Skeletal muscle tissue (tissue), 4 donors: ENCODE measurements around the gene BEX1. TPM values are rescaled to one million over a fixed set of nuclear protein-coding genes. Genes with fewer than 3 reads are reported as not detected.

ENCODE experiments used
- H3K27ac ChIP-seq: one replicate; pipeline ENCODE4 v1.7.0; 2013; ENCODE audit warnings: mild to moderate bottlenecking, low read depth, low read length, inconsistent platforms
- H3K27me3 ChIP-seq, 3 donors: one replicate each; pipeline ENCODE4 v1.7.0; 2013; ENCODE audit warnings: low read length in 3 of 3; ENCODE audit not compliant: control insufficient read depth in 3 of 3, insufficient read depth in 3 of 3
- H3K36me3 ChIP-seq, 3 donors: one replicate each; pipeline ENCODE4 v1.7.0; 2013; ENCODE audit warnings: low read length in 3 of 3; ENCODE audit not compliant: control insufficient read depth in 3 of 3, insufficient read depth in 3 of 3
- H3K4me1 ChIP-seq, 3 donors: one replicate each; pipeline ENCODE4 v1.7.0; 2013; ENCODE audit warnings: low read length in 3 of 3, mild to moderate bottlenecking in 3 of 3; ENCODE audit not compliant: control insufficient read depth in 3 of 3, insufficient read depth in 3 of 3
- H3K4me3 ChIP-seq, 3 donors: one replicate each; pipeline ENCODE4 v1.7.0; 2013; ENCODE audit warnings: low read length in 3 of 3
- H3K9ac ChIP-seq, 3 donors: one replicate each; pipeline ENCODE4 v1.7.0; 2013; ENCODE audit warnings: low read length in 3 of 3, mild to moderate bottlenecking in 3 of 3, moderate library complexity in 2 of 3, low read depth in 1 of 3
- H3K9me3 ChIP-seq, 3 donors: one replicate each; pipeline ENCODE4 v1.7.0; 2013; ENCODE audit warnings: low read length in 3 of 3; ENCODE audit not compliant: control insufficient read depth in 3 of 3
- total RNA-seq: library from RNA; depleted of rRNA; stranded (reverse); fragments of >200 nt; gene quantifications from one replicate; pipeline ENCODE4 v1.2.3, GENCODE V29; 2014
- donor health status: Osteomylitis.

Gene BEX1
- total RNA-seq, 1 donor from 2014 or later = 1.0 TPM

- Histone ChIP-seq H3K4me3 (no peak overlapping the region), H3K9ac (no peak overlapping the region), H3K9me3 (no peaks in the 10 kb centered on the region), H3K36me3 (no peaks in the 10 kb centered on the region), H3K4me1 (no peaks in the 10 kb centered on the region), H3K27ac (no peak overlapping the region), H3K27me3 (peaks cover 0 to 3% (median 0%) of the 10 kb centered on the region in 3 donors)
Observed at GRCh38 chrX:103017542-103017941, 46.4 kb downstream of the BEX1 start.

DNA sequence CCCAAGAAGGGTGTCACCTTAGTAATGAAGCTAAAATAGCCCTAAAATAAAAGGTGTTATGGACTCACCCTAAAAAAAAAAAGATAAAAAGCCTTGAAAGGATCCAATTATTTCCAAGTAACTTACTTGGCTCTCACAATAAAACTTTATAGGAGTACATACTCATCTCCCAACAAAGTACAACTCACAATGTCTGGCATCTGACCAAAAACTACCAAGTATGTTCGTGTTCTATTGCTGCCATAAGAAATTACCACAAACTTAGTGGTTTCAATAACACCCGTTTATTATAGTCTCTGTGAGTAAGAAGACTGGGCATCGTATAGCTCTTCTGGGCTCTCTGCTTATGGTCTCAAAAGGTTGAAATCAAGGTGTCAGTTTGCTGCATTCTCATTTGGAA lies 51.0 kb downstream of the BEX1 start:
- no peaks in the 10 kb centered on the region for H3K9me3 ChIP-seq
- H3K4me3 ChIP-seq = no peak overlapping the region
- no peaks in the 10 kb centered on the region for H3K36me3 ChIP-seq
- H3K9ac ChIP-seq = no peak overlapping the region
- peaks cover 0 to 3% (median 0%) of the 10 kb centered on the region in 3 donors for H3K27me3 ChIP-seq
- no peaks in the 10 kb centered on the region for H3K4me1 ChIP-seq
- H3K27ac ChIP-seq = no peak overlapping the region

Other genes with a start within 250 kb of the BEX1 start
- not detected for gene RAB40AL, start 126.9 kb downstream of the BEX1 start, total RNA-seq
- gene NXF3, start 29.0 kb upstream of the BEX1 start, total RNA-seq = not detected
- 13.6 TPM for gene BEX4, start 150.9 kb upstream of the BEX1 start, total RNA-seq
- 99.2 TPM for gene TCEAL8, start 191.0 kb upstream of the BEX1 start, total RNA-seq
- gene TCEAL5, start 212.6 kb upstream of the BEX1 start, total RNA-seq = 0.52 TPM
- 21.4 TPM for gene BEX2, start 246.8 kb upstream of the BEX1 start, total RNA-seq